HG02571 (cell line): ENCODE measurements around the gene BIN1.

Experiments
- ATAC-seq: cut with Tn5 transposase; IDR thresholded peaks from one replicate; pipeline ENCODE4 v1.9.1; 2021; ENCODE audit warnings: mild to moderate bottlenecking, moderate library complexity; ENCODE audit not compliant: unreplicated experiment

Gene BIN1

GRCh38 chr2:127079358-127079920, 27.5 kb downstream of the BIN1 start:
- ATAC-seq = no peak

- ATAC-seq = no peak
These were observed 28.2 kb downstream of the BIN1 start for GRCh38 chr2:127078666-127079270.

- no peak for ATAC-seq
These were observed 28.9 kb downstream of the BIN1 start for GRCh38 chr2:127078028-127078427.

- ATAC-seq = no peak
These were observed 30.0 kb downstream of the BIN1 start for GRCh38 chr2:127076924-127077323.

- no peak for ATAC-seq
These were observed 30.7 kb downstream of the BIN1 start for GRCh38 chr2:127076290-127076689.

GRCh38 chr2:127075821-127076220, 31.1 kb downstream of the BIN1 start:
- no peak for ATAC-seq

GRCh38 chr2:127074936-127075335, 32.0 kb downstream of the BIN1 start:
- no peak for ATAC-seq

- no peak for ATAC-seq
These were observed 32.6 kb downstream of the BIN1 start for GRCh38 chr2:127074358-127074757.

GRCh38 chr2:127072970-127073369, 34.0 kb downstream of the BIN1 start:
- no peak for ATAC-seq

GRCh38 chr2:127072396-127072795, 34.6 kb downstream of the BIN1 start:
- ATAC-seq = no peak

GRCh38 chr2:127071901-127072328, 35.0 kb downstream of the BIN1 start:
- no peak for ATAC-seq

- no peak for ATAC-seq
These were observed 36.7 kb downstream of the BIN1 start for GRCh38 chr2:127070221-127070620.

GRCh38 chr2:127069536-127069935, 37.4 kb downstream of the BIN1 start:
- ATAC-seq = no peak

- ATAC-seq = no peak
These were observed 38.0 kb downstream of the BIN1 start for GRCh38 chr2:127069003-127069402.

- ATAC-seq = no peak
These were observed 38.6 kb downstream of the BIN1 start for GRCh38 chr2:127068351-127068741.

- no peak for ATAC-seq
These were observed 39.2 kb downstream of the BIN1 start for GRCh38 chr2:127067620-127068350.

GRCh38 chr2:127066942-127067341, 40.0 kb downstream of the BIN1 start:
- no peak for ATAC-seq

- ATAC-seq = no peak
These were observed 41.0 kb downstream of the BIN1 start for GRCh38 chr2:127065940-127066318.

GRCh38 chr2:127065299-127065939, 41.5 kb downstream of the BIN1 start:
- ATAC-seq = no peak

GRCh38 chr2:127064642-127065250, 42.2 kb downstream of the BIN1 start:
- ATAC-seq = peak; percentile 78
